HepG2 (cell line): Measurements from ENCODE around the gene RNF149. TPM values are rescaled to one million over a fixed set of nuclear protein-coding genes. Genes with fewer than 3 reads are reported as not detected.
A peak's percentile ranks its signal among the peaks of the same experiment; 100 is the strongest.

Experiments
- CC2D1A ChIP-seq: sonication (generic); formaldehyde crosslinking; IDR thresholded peaks from 2 replicates; pipeline ENCODE4 v1.8.1; 2023; ENCODE audit warnings: mild to moderate bottlenecking, missing genetic modification reagents
- CHD4 ChIP-seq: fragments of 200-600 bp; sonication (generic); IDR thresholded peaks from 2 replicates; pipeline ENCODE4 v1.7.0; 2017; ENCODE audit warnings: mild to moderate bottlenecking, low read length, borderline replicate concordance
- HNRNPLL ChIP-seq: fragments of 200-400 bp; formaldehyde crosslinking; IDR thresholded peaks from 2 replicates; pipeline ENCODE4 v1.6.1; 2017; ENCODE audit warnings: mild to moderate bottlenecking, low read depth, low read length; ENCODE audit not compliant: poor library complexity, severe bottlenecking
- HNRNPUL1 ChIP-seq: fragments of 200-400 bp; formaldehyde crosslinking; IDR thresholded peaks from 2 replicates; pipeline ENCODE4 v1.6.1; 2017; ENCODE audit warnings: low read depth, mild to moderate bottlenecking, low read length, moderate library complexity
- NR2F6 ChIP-seq, 2 experiments: IDR thresholded peaks; 2 replicates each; pipeline ENCODE4 v1.6.1; 2016; ENCODE audit warnings: antibody characterized with exemption in 1 of 2, mild to moderate bottlenecking in 1 of 2
- RFX1 ChIP-seq: fragments of 450-650 bp; IDR thresholded peaks from 2 replicates; pipeline ENCODE4 v1.6.1; 2017
- ZBTB40 ChIP-seq, 2 experiments: fragments of 450-650 bp in 1 of 2; sonication (generic) in 1 of 2; formaldehyde crosslinking in 1 of 2; IDR thresholded peaks; 2 replicates each; pipeline versions ENCODE4 v1.6.1 to v1.8.0; 2016 to 2022; ENCODE audit warnings: antibody characterized with exemption in 1 of 2, mild to moderate bottlenecking in 1 of 2, missing genetic modification reagents in 1 of 2
- ZNF17 ChIP-seq: sonication (generic); formaldehyde crosslinking; IDR thresholded peaks from 2 replicates; pipeline ENCODE4 v1.5.0; 2020; ENCODE audit warnings: mild to moderate bottlenecking, missing genetic modification reagents
- ZNF20 ChIP-seq: sonication (generic); formaldehyde crosslinking; IDR thresholded peaks from 2 replicates; pipeline ENCODE4 v1.4.0; 2020; ENCODE audit warnings: mild to moderate bottlenecking, moderate library complexity, missing genetic modification reagents
- ZNF609 ChIP-seq: sonication (generic); formaldehyde crosslinking; IDR thresholded peaks from 2 replicates; pipeline ENCODE4 v1.4.0; 2020; ENCODE audit warnings: mild to moderate bottlenecking, missing genetic modification reagents, borderline replicate concordance
- polyA plus RNA-seq, 8 experiments: library from polyadenylated mRNA; depleted of rRNA in 3 of 8; stranded (reverse) in 7 of 8; unstranded in 1 of 8; fragments of >200 nt; fragmentation: Illumina TruSeq in 4 of 8; extraction: Trizol in 4 of 8; gene quantifications; 2 replicates each; pipeline versions ENCODE4 v1.2.1 to v1.2.3, GENCODE V29; 2011 to 2016; ENCODE audit warnings: low read depth in 4 of 8, missing spikeins in 1 of 8, mixed read lengths in 1 of 8; ENCODE audit not compliant: insufficient read depth in 1 of 8
- total RNA-seq, 5 experiments: library from RNA; depleted of rRNA; stranded (reverse); fragments of >200 nt; fragmentation: Illumina TruSeq; extraction: Trizol; gene quantifications; 2 replicates each; pipeline ENCODE4 v1.2.3, GENCODE V29; 2016; ENCODE audit warnings: low read depth in 1 of 5
- TF ChIP-seq, protein P1 (sequence below): sonication (generic); formaldehyde crosslinking; IDR thresholded peaks from 2 replicates; pipeline ENCODE4 v1.5.0; 2020; ENCODE audit warnings: missing genetic modification reagents

The RNF149 gene
- total and polyA plus RNA-seq, 2 of the 13 experiments (the other 11 are each of a cell fraction or from before 2014, with no cell fraction given), result 87.6 to 109 TPM

- TF ChIP-seq ZBTB40 (IDR thresholded peaks at IDR 0.05) (no peak), ZBTB40 (CRISPR knock-in tag; IDR thresholded peaks at IDR 0.05) (peak; percentile 51; the same call in 1 of the 2 replicates), ZNF17 (CRISPR knock-in tag) (no peak), NR2F6 (IDR thresholded peaks at IDR 0.05) (peak; percentile 14; the same call in 1 of the 2 replicates), NR2F6 (CRISPR knock-in tag; IDR thresholded peaks at IDR 0.05) (peak; percentile 63; the same call in 1 of the 2 replicates), ZNF609 (CRISPR knock-in tag) (no peak), HNRNPLL (no peak), ZNF20 (CRISPR knock-in tag) (no peak), CC2D1A (CRISPR knock-in tag) (no peak), HNRNPUL1 (peak; percentile 49; the same call in 1 of the 2 replicates), CHD4 (0 out of 2 replicates have a peak, but pooled peaks have one; percentile 21), RFX1 (no peak)
- TF ChIP-seq, protein P1, sequence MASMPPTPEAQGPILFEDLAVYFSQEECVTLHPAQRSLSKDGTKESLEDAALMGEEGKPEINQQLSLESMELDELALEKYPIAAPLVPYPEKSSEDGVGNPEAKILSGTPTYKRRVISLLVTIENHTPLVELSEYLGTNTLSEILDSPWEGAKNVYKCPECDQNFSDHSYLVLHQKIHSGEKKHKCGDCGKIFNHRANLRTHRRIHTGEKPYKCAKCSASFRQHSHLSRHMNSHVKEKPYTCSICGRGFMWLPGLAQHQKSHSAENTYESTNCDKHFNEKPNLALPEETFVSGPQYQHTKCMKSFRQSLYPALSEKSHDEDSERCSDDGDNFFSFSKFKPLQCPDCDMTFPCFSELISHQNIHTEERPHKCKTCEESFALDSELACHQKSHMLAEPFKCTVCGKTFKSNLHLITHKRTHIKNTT (CRISPR knock-in tag), result no peak
These were observed 69.4 kb downstream of the RNF149 start (continued) for GRCh38 chr2:101238930-101239759.
